ENCODE results near the gene DVL3.

DNA sequence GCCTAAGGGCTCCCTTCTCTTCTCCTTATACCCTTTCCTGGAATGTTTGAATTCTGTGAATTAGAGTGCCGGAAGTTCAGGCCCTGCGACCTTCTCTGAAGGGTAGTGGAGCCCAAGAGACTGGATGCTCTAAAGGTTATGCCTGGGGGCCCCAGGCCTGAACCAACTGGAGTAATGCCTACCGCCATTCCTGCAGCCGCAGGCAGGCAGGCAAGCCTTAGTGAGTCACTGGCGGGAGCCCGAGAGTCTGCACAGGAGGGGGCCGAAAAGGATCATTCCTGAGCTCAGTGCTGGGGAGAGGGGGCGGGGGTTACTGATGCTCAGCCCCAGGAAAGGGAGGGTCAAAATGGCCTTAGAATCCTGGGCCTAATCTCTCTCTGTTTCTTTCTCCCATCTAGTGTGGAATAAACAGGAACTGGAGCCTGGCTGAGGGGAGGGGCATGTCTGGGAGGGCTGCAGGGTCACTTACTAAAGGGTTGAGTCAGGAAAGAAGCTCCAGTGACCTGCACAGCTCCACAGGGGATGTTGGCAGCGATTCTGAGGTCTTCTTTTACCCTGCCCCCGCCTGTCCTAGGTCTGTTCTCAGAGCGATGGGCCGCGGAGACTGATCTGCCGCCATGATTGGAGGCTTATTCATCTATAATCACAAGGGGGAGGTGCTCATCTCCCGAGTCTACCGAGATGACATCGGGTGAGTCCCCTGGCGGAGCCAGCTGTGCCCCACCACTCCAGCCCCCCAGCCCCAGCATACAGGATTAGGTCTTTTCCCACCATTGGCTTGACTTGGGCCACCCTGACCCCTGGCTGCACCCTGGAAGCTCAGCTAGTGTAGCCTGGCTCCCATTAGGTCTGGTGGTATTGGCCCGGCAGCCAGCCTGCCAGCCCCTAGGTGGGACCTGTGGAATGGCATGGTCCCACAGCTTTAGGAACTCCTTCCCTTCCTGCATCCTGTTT is 21.5 kb downstream of the DVL3 start:
- TF ChIP-seq, protein P1, sequence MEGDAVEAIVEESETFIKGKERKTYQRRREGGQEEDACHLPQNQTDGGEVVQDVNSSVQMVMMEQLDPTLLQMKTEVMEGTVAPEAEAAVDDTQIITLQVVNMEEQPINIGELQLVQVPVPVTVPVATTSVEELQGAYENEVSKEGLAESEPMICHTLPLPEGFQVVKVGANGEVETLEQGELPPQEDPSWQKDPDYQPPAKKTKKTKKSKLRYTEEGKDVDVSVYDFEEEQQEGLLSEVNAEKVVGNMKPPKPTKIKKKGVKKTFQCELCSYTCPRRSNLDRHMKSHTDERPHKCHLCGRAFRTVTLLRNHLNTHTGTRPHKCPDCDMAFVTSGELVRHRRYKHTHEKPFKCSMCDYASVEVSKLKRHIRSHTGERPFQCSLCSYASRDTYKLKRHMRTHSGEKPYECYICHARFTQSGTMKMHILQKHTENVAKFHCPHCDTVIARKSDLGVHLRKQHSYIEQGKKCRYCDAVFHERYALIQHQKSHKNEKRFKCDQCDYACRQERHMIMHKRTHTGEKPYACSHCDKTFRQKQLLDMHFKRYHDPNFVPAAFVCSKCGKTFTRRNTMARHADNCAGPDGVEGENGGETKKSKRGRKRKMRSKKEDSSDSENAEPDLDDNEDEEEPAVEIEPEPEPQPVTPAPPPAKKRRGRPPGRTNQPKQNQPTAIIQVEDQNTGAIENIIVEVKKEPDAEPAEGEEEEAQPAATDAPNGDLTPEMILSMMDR (conservative IDR thresholded peaks at IDR 0.05), result no peak
- no peak for TF ChIP-seq EZH2 (IDR thresholded peaks at IDR 0.05; ENCODE audit: low read depth)

Measured in PC-9 (cell line).